GM19397 (cell line): ENCODE results near the gene ACTG2.

Experiments
- ATAC-seq: cut with Tn5 transposase; IDR thresholded peaks from one replicate; pipeline ENCODE4 v1.9.1; 2021; ENCODE audit warnings: mild to moderate bottlenecking, moderate library complexity; ENCODE audit not compliant: unreplicated experiment

The ACTG2 gene

DNA sequence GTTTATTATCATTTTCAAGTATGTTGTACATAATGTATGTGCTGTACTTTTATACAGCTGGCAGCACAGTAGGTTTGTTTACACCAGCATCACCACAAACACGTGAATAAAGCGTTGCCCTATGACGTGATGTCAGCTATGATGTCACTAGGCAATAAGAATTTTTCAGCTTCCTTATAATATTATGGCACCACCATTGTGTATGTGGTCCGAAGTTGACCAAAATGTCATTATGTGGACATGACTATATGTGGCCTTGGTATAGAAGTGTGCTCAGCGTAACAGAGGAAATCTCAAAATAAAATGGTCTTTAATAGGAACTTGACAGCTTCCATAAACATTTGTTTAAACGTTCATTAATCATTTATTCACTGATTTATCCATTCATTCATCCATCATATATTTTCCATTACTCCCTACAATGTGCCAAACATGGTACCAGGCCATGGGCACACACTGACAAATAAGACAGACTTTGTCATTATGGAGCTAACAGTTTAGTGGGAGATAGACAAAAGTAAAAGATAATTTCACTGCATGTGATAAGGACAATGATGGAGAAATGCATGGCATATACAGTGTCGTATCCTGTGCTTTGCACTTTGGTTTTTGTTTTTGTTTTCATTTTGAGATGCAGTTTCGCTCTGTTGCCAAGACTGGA lies 18.9 kb downstream of the ACTG2 start:
- ATAC-seq = no peak

GRCh38 chr2:73913414-73914054 lies 20.7 kb downstream of the ACTG2 start:
- ATAC-seq = no peak

GRCh38 chr2:73914667-73915066 lies 21.9 kb downstream of the ACTG2 start:
- ATAC-seq = no peak

DNA sequence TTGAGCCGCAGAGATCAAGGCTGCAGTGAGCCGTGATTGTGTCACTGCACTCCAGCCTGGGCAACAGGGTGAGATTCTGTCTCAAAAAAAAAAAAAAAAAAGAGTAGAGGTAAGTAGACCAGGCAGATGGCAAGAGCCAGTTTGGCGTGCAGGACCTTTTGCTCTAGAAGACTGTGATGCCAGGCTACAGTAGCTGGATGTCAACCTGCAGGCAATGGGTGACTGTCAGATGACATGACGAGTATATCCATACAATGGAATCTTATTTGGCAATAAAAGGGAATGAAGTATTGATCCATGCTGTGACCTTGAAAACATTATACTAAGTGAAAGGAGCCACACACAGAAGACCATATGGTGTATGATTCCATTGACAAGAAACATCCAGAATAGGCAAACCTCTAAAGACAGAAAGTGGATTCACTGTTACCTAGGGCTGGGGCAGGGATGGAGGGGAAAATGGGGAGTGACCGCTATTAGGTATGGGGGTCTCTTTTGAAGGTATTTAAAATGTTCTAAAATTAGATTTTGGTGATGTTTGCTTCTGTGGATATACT lies 22.7 kb downstream of the ACTG2 start:
- ATAC-seq = no peak

DNA sequence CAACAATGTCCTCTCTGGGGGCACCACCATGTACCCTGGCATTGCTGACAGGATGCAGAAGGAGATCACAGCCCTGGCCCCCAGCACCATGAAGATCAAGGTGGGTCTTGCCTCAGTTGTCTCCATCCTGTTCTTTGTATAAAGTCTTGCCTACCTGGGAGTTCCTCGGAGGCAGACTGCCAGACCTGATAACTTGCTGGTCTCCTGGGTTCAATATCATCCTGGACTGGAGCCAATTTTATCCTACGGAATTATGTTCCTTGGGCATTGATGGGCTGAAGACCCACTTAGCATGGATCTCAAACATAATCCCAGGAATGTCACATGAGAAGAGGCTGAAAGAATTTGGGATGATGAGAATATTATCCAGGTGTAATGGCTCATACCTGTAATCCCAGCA lies 23.9 kb downstream of the ACTG2 start:
- ATAC-seq = no peak

DNA sequence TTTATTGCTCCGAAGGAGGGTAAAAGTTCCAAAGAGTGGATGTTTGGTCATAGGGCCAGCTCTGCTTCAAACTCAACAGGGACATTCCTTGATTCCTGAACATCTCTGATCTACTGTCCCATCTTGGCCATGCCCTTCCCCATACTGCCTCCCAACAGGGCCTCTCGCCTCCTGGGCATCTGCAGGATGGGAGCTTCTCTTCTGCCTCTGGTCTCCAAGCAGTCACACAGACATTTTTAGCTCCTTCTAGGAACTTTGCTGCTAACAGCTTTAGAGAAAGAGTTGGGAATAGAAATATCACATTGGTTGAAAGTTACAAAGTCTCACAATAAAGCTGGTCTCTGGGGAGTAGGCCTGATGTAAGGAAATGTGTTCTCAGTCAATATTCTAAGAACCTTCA lies 24.5 kb downstream of the ACTG2 start:
- ATAC-seq = no peak

DNA sequence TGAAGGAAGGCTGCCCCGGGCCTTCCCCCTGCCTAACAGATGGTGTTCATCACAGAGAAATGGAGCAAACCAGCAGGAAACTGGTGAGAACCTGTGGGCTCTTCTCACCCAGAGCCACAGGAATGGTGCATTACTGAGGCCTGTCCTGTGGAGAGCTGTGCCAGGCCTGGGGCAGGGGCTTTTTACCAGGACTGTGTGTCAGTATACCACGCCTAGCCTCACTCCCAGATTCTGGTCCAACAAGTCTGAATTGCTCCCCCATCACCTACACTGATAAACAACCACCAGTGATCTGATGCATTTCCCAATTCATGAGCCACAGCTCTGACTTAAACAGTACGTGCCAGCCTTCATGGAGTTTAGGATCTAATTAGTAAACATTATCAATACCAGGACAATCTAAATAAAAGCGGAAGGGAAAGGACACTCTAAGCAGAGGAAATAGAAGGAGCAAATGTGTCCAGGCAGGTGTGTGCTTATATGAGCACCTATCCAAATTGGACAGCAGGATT lies 24.9 kb downstream of the ACTG2 start:
- no peak for ATAC-seq

- ATAC-seq = no peak
Observed at GRCh38 chr2:73918856-73919255, 26.0 kb downstream of the ACTG2 start.

GRCh38 chr2:73919596-73920228 lies 26.9 kb downstream of the ACTG2 start:
- ATAC-seq = no peak

DNA sequence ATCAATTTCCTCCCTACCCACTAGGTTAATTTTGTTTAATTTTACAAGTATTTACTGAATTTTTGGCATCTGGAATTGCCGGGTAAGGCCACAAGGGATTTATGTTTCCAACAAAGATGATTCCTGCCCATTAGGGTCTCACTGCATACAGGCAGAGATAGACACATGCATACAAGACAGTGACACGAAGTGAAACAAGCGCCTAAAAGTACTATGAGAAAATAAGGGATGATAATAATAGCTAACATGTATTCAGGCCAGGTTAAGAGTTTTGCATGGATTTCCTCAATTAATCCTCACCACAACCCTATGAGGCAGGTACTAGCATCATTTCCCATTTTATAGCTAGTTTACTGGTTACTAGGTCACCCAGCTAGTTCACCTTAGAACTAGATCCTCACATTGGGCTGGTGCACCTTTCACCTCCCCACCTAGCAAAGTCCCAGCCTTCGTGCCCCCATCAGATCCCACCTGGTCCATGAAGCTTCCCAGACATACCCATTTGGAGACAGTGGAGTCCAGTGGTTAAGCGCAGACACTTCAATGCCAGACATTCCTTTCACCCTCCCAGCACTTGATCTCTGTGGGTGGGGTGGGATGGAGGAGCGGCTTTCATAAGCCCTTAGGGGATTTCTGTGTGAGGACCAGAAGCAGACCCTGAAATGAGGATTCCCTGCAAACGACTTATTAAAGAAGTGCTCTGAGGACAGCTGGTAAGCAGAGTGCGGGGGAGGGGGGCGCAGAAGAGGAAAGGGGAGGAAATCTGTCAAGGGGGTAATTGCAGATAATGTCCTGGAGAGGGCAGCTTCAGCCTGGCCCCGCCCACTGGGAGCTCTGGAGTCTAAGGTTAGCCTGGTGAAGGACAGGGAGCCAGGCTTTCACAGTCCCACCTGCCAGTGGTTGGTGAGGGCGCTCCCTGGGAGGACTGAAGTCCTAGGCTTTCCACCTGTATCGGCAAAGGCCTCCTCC lies 28.1 kb downstream of the ACTG2 start:
- no peak for ATAC-seq

DNA sequence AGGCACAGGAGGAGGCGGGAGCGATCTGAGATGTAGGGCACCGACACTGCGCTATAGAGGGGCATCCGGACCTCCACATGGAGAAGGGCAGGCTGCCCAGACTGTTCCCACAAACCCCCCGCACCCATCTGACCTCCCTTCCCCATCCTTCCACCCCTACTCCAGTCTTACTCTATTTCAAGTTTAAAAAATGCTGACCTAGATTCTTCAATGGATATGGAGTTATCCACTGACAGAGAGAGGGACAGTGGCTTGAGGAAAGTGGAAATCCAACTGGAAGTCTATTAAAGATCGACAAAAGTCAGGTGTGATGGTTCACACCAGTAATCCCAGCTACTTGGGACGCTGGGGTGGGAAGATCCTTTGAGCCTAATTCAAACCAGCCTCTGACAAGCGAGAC lies 28.8 kb downstream of the ACTG2 start:
- ATAC-seq = no peak

DNA sequence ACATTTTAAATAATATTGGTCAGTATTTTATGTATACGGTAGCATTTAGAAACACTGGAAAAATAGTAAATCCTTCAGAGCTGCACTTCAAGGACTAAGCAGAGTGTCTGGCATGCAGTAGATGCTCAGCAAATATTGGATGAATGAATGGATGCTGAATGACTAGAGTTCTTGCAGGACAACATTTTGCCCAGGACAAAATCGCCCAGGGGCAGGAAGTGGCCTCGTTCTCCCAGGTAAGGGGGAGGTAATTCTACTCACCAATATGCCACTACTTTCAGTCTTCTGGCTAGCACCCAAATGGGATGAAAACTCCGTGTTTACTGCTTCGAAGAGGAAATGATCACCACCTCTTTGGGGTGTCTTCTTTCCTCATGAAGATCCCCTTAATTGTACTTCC lies 29.9 kb downstream of the ACTG2 start:
- ATAC-seq = no peak

- ATAC-seq = no peak
Observed at GRCh38 chr2:73925033-73925704, 32.4 kb downstream of the ACTG2 start.

- no peak for ATAC-seq
Observed at GRCh38 chr2:73925853-73926492, 33.2 kb downstream of the ACTG2 start.

DNA sequence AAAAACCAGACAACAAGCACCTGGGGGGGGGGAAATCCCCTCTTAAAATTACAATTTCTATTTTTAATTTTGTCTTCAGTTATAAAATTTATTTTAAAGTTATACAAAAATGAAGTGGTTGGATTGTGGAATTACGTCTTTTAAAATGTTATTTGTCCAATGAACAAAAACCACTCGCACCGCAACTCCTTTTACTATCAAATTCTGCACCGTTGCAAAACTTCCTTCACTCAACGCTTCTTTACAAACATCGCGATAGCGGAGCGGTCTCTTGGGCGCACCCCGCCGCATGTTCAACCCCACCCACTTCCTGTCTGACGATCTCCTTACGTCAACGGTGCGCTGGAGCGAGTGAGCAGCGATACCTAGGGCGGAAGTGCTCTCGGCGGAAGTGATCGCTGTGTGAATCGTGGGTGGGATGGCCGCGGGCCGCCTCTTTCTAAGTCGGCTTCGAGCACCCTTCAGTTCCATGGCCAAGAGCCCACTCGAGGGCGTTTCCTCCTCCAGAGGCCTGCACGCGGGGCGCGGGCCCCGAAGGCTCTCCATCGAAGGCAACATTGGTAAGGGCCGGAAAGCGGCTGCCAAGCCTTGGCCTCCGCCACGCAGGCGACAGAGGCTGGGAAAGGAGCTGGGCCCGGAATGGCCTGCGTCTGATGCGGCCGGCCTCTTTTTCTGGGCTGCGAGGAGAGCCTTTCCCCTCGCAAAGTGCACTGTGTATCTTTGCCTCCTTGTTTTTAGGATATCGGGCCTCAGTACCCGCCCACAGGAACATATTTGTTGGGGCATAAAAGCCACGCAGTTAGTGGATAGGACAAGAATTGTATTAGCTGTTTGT lies 33.9 kb downstream of the ACTG2 start, which contains the start of gene DGUOK:
Gene DGUOK, plus strand, starts transcription at position 388 of the 835 bp plus-strand sequence. Its CDS starts 31 bp downstream, at position 419.
- ATAC-seq = peak; percentile 99

- ATAC-seq = no peak
Observed at GRCh38 chr2:73927344-73927743, 34.5 kb downstream of the ACTG2 start.

GRCh38 chr2:73928963-73929347 lies 36.1 kb downstream of the ACTG2 start:
- no peak for ATAC-seq

GRCh38 chr2:73930386-73930785 lies 37.6 kb downstream of the ACTG2 start:
- no peak for ATAC-seq
